RCC 7860 (cell line): ENCODE data around the gene TBCD.
"Not testable (repeated sequence)": the region's sequence is repeated elsewhere in the genome, so short reads cannot be mapped to it uniquely, and the experiment has no call there.

Experiments used
- DNase-seq: peaks from one replicate; pipeline ENCODE4 v3.0.0-alpha.2; 2015; ENCODE audit warnings: low spot score
- FAIRE-seq: peaks from 2 replicates; lab custom pipeline; 2012; peaks lifted over from hg19 to GRCh38; lab: Jason Lieb, UNC

Gene TBCD

GRCh38 chr17:82726427-82726826 is 25.4 kb upstream of the TBCD start:
- FAIRE-seq (no peak), DNase-seq (no peak)

DNA sequence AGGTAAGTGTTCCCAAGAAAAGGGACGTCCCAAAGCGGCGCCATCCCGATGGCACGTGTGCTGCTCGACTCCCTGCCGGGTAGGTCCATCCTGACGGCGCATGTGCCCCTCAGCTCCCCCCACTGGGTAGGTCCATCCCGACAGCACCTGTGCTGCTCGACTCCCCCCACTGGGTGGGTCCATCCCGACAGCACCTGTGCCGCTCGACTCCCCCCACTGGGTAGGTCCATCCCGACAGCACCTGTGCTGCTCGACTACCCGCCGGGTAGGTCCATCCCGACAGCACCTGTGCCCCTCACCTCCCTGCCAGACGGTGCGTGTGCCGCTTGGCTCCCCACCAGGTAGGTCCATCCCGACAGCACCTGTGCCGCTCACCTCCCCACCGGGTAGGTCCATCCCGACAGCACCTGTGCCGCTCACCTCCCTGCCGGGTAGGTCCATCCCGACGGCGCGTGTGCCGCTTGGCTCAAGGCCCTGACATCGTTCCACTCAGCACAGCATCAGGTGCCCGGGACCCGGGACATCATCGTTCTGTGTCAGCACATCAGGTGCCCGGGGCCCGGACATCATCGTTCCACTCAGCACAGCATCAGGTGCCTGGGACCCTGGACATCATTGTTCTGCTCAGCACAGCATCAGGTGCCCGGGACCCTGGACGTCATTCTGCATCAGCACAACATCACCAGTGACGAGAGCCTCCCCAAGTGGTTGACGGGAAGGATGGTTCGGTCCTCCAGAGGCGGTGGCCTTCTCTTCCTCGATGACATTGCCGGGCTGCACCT is 22.2 kb upstream of the TBCD start:
- no peak for FAIRE-seq
- no peak for DNase-seq

DNA sequence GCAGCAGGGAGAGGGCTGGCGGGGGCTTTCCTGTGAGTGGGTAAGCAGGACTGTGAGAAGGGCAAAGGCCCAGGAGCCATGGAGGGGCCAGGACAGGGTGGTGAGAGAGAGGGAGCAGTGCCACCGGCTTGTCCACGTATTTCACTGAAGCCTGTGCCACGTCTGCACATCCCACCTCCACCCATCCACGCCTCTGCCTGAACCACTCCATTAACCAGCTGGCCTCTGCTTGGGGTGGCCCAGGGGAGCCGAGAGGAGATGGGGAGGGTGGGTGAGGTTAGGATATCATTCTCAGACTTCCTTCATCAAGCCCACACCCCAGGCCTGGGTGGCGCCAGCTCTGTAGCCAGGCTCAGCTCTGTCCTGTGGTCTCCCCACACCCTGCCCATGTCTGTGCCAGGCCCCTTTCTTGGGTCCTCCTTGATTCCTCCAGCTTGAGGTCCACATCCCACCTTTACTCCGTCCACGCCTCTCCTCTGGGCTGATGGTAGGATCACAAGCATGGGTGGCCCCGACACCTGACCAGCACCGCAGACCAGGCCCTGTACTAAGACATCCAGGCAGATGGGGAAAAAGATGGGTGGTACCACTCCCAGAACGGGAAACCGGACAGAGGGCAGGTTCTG is 19.6 kb upstream of the TBCD start:
- FAIRE-seq (no peak), DNase-seq (no peak)

- DNase-seq (no peak), FAIRE-seq (no peak)
Measured at GRCh38 chr17:82734987-82735866, 16.6 kb upstream of the TBCD start, which contains the start of gene FN3K. FN3K (plus strand) TSS chr17:82735615; CDS start chr17:82735637, 22 bp downstream.

- DNase-seq (no peak), FAIRE-seq (no peak)
Measured at GRCh38 chr17:82736511-82737185, 15.2 kb upstream of the TBCD start.

DNA sequence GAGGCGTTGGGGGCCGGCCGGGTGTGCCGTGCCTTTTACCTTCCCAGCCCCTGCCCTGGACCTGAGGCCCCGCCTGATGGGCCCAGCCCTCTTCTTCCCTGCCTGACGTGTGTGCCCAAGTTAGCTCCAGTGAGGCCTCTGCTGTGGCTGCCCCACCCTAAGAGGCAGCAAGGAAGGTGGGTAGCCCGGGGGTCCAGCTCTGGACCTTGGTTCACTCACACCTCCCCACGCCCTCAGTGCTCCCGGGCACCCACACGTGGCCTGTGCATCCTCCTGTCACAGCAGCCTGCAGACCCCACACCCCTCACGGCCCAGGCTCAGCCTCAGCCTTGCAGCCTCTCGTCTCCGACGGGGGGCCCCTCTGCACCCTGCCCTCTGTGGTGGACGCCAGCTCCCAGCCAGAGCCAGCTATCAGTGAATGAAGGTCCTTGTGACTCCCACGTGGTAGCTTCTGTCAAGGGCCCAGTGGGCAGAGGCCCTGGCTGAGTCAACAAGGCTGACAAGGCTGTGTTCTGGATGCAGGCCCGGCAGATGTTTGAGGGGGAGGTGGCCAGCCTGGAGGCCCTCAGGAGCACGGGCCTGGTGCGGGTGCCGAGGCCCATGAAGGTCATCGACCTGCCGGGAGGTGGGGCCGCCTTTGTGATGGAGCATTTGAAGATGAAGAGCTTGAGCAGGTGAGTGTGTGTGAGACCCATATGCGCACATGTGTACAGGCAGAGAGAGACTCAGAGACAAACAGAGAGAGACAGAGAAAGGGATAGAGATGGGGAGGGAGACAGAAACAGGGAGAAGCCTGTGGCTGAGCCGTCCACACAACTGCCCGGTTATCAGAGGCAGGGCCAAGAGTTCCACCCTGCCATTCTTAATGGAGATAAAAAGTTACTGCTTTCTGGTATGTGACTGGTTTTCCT is 13.6 kb upstream of the TBCD start:
- DNase-seq (no peak), FAIRE-seq (no peak)

GRCh38 chr17:82740906-82741759 is 10.7 kb upstream of the TBCD start:
- FAIRE-seq: no peak
- no peak for DNase-seq

DNA sequence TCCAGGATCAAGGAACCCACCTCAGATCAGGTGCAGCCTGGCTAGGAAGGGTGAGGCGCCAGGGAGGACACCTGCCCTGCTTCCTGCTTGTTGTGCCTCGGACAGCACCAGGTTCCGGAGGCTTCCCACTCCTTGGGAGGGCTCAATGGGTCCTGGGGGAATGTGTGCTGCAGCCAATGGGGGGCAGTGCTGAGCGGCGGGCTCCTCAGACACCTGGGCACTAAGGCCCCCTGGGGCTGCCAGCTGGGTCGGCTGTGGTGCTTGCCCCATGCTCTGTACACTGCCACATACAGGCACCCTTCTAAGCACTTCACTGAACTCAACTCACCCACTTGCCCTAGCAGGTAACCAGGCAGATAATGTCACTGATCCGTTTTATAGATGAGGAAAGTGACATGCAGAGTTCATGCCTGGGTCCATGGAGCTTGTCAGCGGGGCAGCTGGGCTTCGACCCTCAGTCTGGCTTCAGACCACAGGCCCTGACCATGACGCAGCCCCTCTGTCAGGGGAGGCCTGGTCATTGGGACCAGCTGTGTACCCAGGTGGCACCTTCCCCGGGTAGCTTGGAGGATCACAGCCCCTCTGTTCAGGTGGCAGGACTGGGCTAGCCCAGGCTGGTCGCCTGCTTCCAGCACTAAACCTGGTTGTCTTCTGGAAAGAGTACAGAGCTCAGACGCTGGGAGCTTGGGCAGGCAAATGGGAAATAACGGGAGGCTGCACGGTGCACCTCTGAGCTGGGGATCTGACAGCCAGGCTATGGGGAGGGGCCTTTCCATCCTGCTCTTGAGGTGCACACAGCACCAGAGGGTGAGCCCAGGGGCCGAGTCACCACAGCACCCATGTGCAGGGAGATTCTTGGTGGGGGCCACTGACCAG is 8.3 kb upstream of the TBCD start:
- FAIRE-seq: no peak

DNA sequence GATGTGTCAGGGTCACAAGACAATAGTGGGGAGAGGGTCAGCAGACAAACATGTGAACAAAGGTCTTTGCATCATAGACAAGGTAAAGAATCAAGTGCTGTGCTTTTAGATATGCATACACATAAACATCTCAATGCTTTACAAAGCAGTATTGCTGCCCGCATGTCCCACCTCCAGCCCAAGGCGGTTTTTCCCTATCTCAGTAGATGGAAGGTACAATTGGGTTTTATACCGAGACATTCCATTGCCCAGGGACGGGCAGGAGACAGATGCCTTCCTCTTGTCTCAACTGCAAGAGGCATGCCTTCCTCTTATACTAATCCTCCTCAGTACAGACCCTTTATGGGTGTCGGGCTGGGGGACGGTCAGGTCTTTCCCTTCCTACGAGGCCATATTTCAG is 7.1 kb upstream of the TBCD start:
- FAIRE-seq, DNase-seq: not testable (repeated sequence)

More for the DNA sequence above, 8.3 kb upstream of the TBCD start:
- no peak for DNase-seq

- FAIRE-seq (no peak), DNase-seq (no peak)
Measured at GRCh38 chr17:82745524-82745923, 6.3 kb upstream of the TBCD start.

- DNase-seq: no peak
- FAIRE-seq: no peak
Measured at GRCh38 chr17:82748756-82749155, 3.1 kb upstream of the TBCD start.

- DNase-seq (no peak), FAIRE-seq (no peak)
Measured at GRCh38 chr17:82750241-82750908, 1.5 kb upstream of the TBCD start.

- FAIRE-seq (no peak), DNase-seq (no peak)
Measured at GRCh38 chr17:82751171-82751570, 694 bp upstream of the TBCD start.

DNA sequence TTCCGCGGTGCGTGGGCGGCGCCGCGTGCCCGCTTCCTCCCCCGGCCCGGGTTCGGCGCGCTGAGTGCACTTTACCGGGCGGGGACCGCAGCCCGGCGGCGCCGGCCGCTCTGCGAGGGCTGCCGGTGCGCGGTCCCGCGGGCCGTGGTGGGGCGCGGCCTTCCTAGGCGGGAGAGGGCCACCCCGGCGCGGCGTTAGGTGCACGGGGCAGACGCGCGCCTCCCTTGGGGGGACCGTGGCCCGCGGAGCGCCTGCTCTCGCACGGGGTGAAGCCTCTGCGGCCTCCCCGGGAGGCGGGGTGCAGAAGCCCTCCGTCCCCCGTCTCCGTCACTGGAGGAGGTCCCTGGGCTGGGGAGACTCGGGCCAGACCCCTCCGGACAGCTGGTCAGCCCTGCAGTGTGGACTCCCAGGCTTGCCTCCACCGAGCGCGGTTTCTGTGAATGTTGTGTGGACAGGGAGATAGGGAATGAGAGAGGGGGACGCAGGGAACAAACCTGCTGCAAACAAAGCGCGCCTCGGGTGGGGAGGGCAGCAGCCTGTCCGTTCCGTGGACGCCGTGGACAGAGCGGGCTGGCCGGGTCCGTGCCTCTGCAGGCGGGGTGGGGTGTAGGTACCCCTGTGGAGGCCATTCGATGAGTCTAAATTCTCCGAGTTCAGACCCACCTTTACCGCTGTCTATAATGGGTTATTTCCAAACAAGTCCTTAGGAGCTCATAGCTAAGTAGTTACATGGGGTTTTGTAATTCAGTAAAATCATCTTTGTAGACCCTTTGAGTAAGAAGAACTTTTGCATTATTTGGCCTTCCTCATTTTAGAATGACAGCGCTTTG is 721 bp downstream of the TBCD start:
- no peak for FAIRE-seq

GRCh38 chr17:82753201-82753464 is 1.3 kb downstream of the TBCD start:
- FAIRE-seq (no peak), DNase-seq (no peak)

More for the DNA sequence above, 721 bp downstream of the TBCD start:
- DNase-seq: no peak

DNA sequence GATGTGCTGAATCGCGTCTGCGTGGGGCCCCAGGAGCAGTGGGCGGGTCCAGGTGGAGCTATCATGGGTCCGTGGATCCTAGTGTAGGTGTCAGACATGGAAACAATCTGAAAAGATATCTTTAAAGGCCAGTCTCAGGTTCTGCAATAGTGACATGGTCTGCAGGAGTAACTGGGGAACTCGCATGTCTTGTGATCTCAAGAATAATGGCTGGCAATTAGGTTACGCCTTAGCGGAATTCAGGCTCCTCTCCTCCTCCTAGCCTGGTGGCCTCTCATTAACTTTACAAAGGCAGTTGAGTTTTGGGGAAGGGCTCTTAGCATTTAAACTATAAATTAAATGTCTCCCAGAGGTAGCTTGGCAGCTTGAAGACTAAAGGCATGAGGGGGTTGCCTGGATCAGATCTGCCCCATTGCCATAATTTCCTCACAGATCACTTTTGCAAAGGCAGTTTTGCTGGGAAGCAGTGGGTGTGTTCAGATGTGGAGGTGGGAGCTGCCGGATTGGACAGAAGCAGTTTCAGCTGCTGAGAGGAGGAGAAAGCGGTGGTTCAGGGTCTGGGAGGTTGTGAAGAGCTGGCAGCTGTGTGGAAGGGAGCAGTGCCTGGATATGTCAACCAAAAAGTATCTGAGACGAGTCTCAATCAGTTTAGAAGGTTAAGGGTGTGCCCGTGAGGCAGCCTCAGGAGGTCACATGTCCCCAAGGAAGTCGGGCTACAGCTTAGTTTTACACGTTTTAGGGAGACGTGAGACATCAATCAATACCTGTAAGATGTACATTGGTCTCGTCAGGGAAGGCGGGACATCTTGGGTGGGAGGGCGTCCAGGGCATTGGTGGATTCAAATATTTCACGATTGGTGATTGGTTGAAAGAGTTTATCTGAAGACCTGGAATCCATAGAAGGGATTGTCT is 2.7 kb downstream of the TBCD start:
- no peak for FAIRE-seq

More for the DNA sequence above, 2.7 kb downstream of the TBCD start:
- DNase-seq: no peak
